ENCODE data around the gene NXPE3. TPM values are rescaled to one million over a fixed set of nuclear protein-coding genes. Genes with fewer than 3 reads are reported as not detected.

Gene NXPE3
- polyA plus RNA-seq, 1 donor from 2014 or later: 6.6 TPM

- TF ChIP-seq POLR2AphosphoS5 (IDR thresholded peaks at IDR 0.05) (no peak), RAD21 (conservative IDR thresholded peaks at IDR 0.05) (no peak), EZH2 (IDR thresholded peaks at IDR 0.05; ENCODE audit: borderline replicate concordance, insufficient read depth, low read length, poor library complexity, severe bottlenecking) (no peak), SMC3 (conservative IDR thresholded peaks at IDR 0.05; ENCODE audit: poor library complexity) (no peak), EP300 (conservative IDR thresholded peaks at IDR 0.05; ENCODE audit: poor library complexity, severe bottlenecking) (no peak), REST (IDR thresholded peaks at IDR 0.05; ENCODE audit: borderline replicate concordance) (no peak), TAF1 (IDR thresholded peaks at IDR 0.05; ENCODE audit: low read depth) (no peak), MXI1 (conservative IDR thresholded peaks at IDR 0.05; ENCODE audit: poor library complexity, severe bottlenecking) (no peak), CTCF (IDR thresholded peaks at IDR 0.05; ENCODE audit: poor library complexity, severe bottlenecking) (no peak)
- no peak overlapping the region for H3K4me3 ChIP-seq (ENCODE audit: low read length)
- H4K20me1 ChIP-seq (ENCODE audit: insufficient read depth): no peaks in the 10 kb centered on the region
- H3K79me2 ChIP-seq (replicated peaks; ENCODE audit: insufficient read depth, low read length): no peaks in the 10 kb centered on the region
- no peak overlapping the region for H2AFZ ChIP-seq (ENCODE audit: low read depth, low read length)
- no peaks in the 10 kb centered on the region for H3F3A ChIP-seq (ENCODE audit: insufficient read depth, low read length, poor library complexity, severe bottlenecking)
- H3K36me3 ChIP-seq (ENCODE audit: insufficient read depth, low read length): no peaks in the 10 kb centered on the region
- no peak overlapping the region for H3K9ac ChIP-seq (ENCODE audit: low read length)
- no peak overlapping the region for H3K27ac ChIP-seq (ENCODE audit: low read length)
- no peak overlapping the region for H3K4me2 ChIP-seq (ENCODE audit: low read length)
- H3K9me3 ChIP-seq (ENCODE audit: low read length): no peaks in the 10 kb centered on the region
- H3K27me3 ChIP-seq (ENCODE audit: insufficient read depth, low read depth, low read length): no peaks in the 10 kb centered on the region
- no peaks in the 10 kb centered on the region for H3K9me2 ChIP-seq (ENCODE audit: insufficient read depth, low read length)
Measured at GRCh38 chr3:101807888-101808287, 28.9 kb downstream of the NXPE3 start.

- H4K20me1 ChIP-seq (ENCODE audit: insufficient read depth): no peaks in the 10 kb centered on the region
- no peak overlapping the region for H2AFZ ChIP-seq (ENCODE audit: low read depth, low read length)
- no peak overlapping the region for H3K27ac ChIP-seq (ENCODE audit: low read length)
- peak; percentile 32 for TF ChIP-seq SMC3 (conservative IDR thresholded peaks at IDR 0.05; ENCODE audit: poor library complexity)
- TF ChIP-seq RAD21 (conservative IDR thresholded peaks at IDR 0.05): peak; percentile 41
- no peak for TF ChIP-seq EP300 (conservative IDR thresholded peaks at IDR 0.05; ENCODE audit: poor library complexity, severe bottlenecking)
- TF ChIP-seq EZH2 (IDR thresholded peaks at IDR 0.05; ENCODE audit: borderline replicate concordance, insufficient read depth, low read length, poor library complexity, severe bottlenecking): no peak
- TF ChIP-seq REST (IDR thresholded peaks at IDR 0.05; ENCODE audit: borderline replicate concordance): no peak
- TF ChIP-seq CTCF (IDR thresholded peaks at IDR 0.05; ENCODE audit: poor library complexity, severe bottlenecking): peak; percentile 46
- no peak overlapping the region for H3K9ac ChIP-seq (ENCODE audit: low read length)
- no peaks in the 10 kb centered on the region for H3K36me3 ChIP-seq (ENCODE audit: insufficient read depth, low read length)
- H3K9me2 ChIP-seq (ENCODE audit: insufficient read depth, low read length): no peaks in the 10 kb centered on the region
- H3K4me2 ChIP-seq (ENCODE audit: low read length): no peak overlapping the region
- no peak overlapping the region for H3K4me3 ChIP-seq (ENCODE audit: low read length)
- H3K27me3 ChIP-seq (ENCODE audit: insufficient read depth, low read depth, low read length): no peaks in the 10 kb centered on the region
- no peaks in the 10 kb centered on the region for H3K9me3 ChIP-seq (ENCODE audit: low read length)
- no peaks in the 10 kb centered on the region for H3K79me2 ChIP-seq (replicated peaks; ENCODE audit: insufficient read depth, low read length)
- no peaks in the 10 kb centered on the region for H3F3A ChIP-seq (ENCODE audit: insufficient read depth, low read length, poor library complexity, severe bottlenecking)
Measured at GRCh38 chr3:101809178-101810021, 30.4 kb downstream of the NXPE3 start.
